Endothelial cell of umbilical vein (primary cell): Measurements from ENCODE around the gene AP5Z1. TPM values are rescaled to one million over a fixed set of nuclear protein-coding genes. Genes with fewer than 3 reads are reported as not detected.

Experiments used
- BruUV-seq: library from RNA; stranded (reverse); fragments of 400-500 nt; replicated peaks from 2 replicates; lab custom pipeline; 2021; lab: Mats Ljungman, UMichigan
- CTCF ChIA-PET: fragments of 300-600, 350-600 bp; sonication (Branson Sonifier 250); formaldehyde crosslinking; loops from one replicate; lab custom pipeline; 2021; ENCODE audit warnings: antibody characterized with exemption, inconsistent platforms; lab: Charles Lee
- POLR2A ChIA-PET: fragments of 300-600, 350-600 bp; sonication (Branson Sonifier 250); formaldehyde crosslinking; loops from one replicate; lab custom pipeline; 2021; ENCODE audit warnings: antibody characterized with exemption, inconsistent platforms; lab: Charles Lee
- DNase-seq: peaks from one replicate; pipeline ENCODE4 v3.0.0-alpha.2; 2011; ENCODE audit warnings: low read depth, low spot score
- FAIRE-seq: peaks from 2 replicates; lab custom pipeline; 2011; peaks lifted over from hg19 to GRCh38; lab: Jason Lieb, UNC
- H2AFZ ChIP-seq: 2 replicates; pipeline ENCODE4 v1.6.0; 2012; ENCODE audit warnings: low read depth, low read length, control low read depth, inconsistent platforms
- H3K27ac ChIP-seq: 2 replicates; pipeline ENCODE4 v1.5.1; 2011; ENCODE audit warnings: low read depth, mild to moderate bottlenecking, control low read depth, low read length, moderate library complexity; ENCODE audit not compliant: insufficient read depth
- H3K27me3 ChIP-seq, 2 experiments: 2 replicates each; pipeline versions ENCODE4 v1.6.0 to v1.6.1; 2011; ENCODE audit warnings: low read length in 2 of 2, mixed read lengths in 1 of 2; ENCODE audit not compliant: control insufficient read depth in 2 of 2, insufficient read depth in 2 of 2
- H3K36me3 ChIP-seq, 2 experiments: 2 replicates in 1 of 2; 3 replicates in 1 of 2; pipeline ENCODE4 v1.5.1; 2011; ENCODE audit warnings: low read length in 2 of 2, mild to moderate bottlenecking in 1 of 2, moderate library complexity in 1 of 2; ENCODE audit not compliant: control insufficient read depth in 2 of 2, insufficient read depth in 2 of 2; ENCODE audit errors: extremely low read depth in 1 of 2
- H3K4me1 ChIP-seq: 3 replicates; pipeline ENCODE4 v1.5.1; 2011; ENCODE audit warnings: mild to moderate bottlenecking, low read length; ENCODE audit not compliant: control insufficient read depth, insufficient read depth; ENCODE audit errors: extremely low read depth
- H3K4me2 ChIP-seq: 2 replicates; pipeline ENCODE4 v1.6.1; 2011; ENCODE audit warnings: low read length, control low read depth, mixed read lengths; ENCODE audit not compliant: insufficient read depth
- H3K4me3 ChIP-seq, 3 experiments: fragments of 200-600 bp in 1 of 3; sonication (generic), shearing (Covaris generic) in 1 of 3; replicated peaks in 1 of 3; 2 replicates each; pipeline ENCODE4 v1.5.1; 2011 to 2016; ENCODE audit warnings: control low read depth in 3 of 3, low read length in 3 of 3, mild to moderate bottlenecking in 2 of 3, inconsistent platforms in 1 of 3, low read depth in 1 of 3, moderate library complexity in 1 of 3; ENCODE audit not compliant: insufficient read depth in 1 of 3
- H3K79me2 ChIP-seq: 2 replicates; pipeline ENCODE4 v1.6.0; 2012; ENCODE audit warnings: low read length, inconsistent platforms; ENCODE audit not compliant: control insufficient read depth, insufficient read depth
- H3K9ac ChIP-seq: replicated peaks from 2 replicates; pipeline ENCODE3; 2011; ENCODE audit warnings: low read length, control low read depth; ENCODE audit not compliant: insufficient read depth; ENCODE audit errors: extremely low read depth
- H3K9me1 ChIP-seq: replicated peaks from 3 replicates; pipeline ENCODE4 v1.6.0; 2011; ENCODE audit warnings: mild to moderate bottlenecking, low read length; ENCODE audit not compliant: control insufficient read depth, insufficient read depth; ENCODE audit errors: extremely low read depth
- H3K9me3 ChIP-seq: replicated peaks from 2 replicates; pipeline ENCODE4 v1.5.1; 2012; ENCODE audit warnings: low read length, inconsistent platforms; ENCODE audit not compliant: control insufficient read depth, insufficient read depth
- H4K20me1 ChIP-seq: replicated peaks from 2 replicates; pipeline ENCODE3; 2011; ENCODE audit warnings: mild to moderate bottlenecking, low read length; ENCODE audit not compliant: control insufficient read depth, insufficient read depth; ENCODE audit errors: extremely low read depth
- CTCF ChIP-seq, 2 donors: IDR thresholded peaks; 1 replicate in 1 of 2; 2 replicates in 1 of 2; pipeline ENCODE4 v1.5.1; 2011; ENCODE audit warnings: low read length in 2 of 2, mild to moderate bottlenecking in 2 of 2, moderate library complexity in 2 of 2, control low read depth in 1 of 2, inconsistent platforms in 1 of 2, low read depth in 1 of 2; ENCODE audit not compliant: insufficient read depth in 1 of 2; ENCODE audit errors: extremely low read depth in 1 of 2
- EZH2 ChIP-seq: IDR thresholded peaks from 2 replicates; pipeline ENCODE4 v1.6.1; 2012; ENCODE audit warnings: borderline replicate concordance, low read depth, mild to moderate bottlenecking, moderate library complexity, low read length, inconsistent platforms; ENCODE audit not compliant: severe bottlenecking
- FOS ChIP-seq: IDR thresholded peaks from 2 replicates; pipeline ENCODE4 v1.6.1; 2011; ENCODE audit warnings: mild to moderate bottlenecking, low read length, moderate library complexity, borderline replicate concordance; ENCODE audit not compliant: insufficient read depth
- GATA2 ChIP-seq: IDR thresholded peaks from 2 replicates; pipeline ENCODE4 v1.7.0; 2011; ENCODE audit warnings: low read depth, mild to moderate bottlenecking, moderate library complexity, mixed read lengths, low read length; ENCODE audit not compliant: insufficient read length, insufficient read depth
- JUN ChIP-seq: IDR thresholded peaks from 2 replicates; pipeline ENCODE4 v1.6.1; 2011; ENCODE audit warnings: borderline replicate concordance, low read depth; ENCODE audit not compliant: insufficient read length, insufficient read depth
- MYC ChIP-seq: IDR thresholded peaks from one replicate; pipeline ENCODE4 v1.6.1; 2011; ENCODE audit warnings: mild to moderate bottlenecking, low read depth, low read length
- POLR2A ChIP-seq: IDR thresholded peaks from 2 replicates; pipeline ENCODE4 v1.6.1; 2012; ENCODE audit warnings: low read depth, mild to moderate bottlenecking, control low read depth, low read length
- POLR2AphosphoS5 ChIP-seq: IDR thresholded peaks from 2 replicates; pipeline ENCODE4 v1.6.1; 2012; ENCODE audit warnings: low read depth, mild to moderate bottlenecking, control low read depth, low read length, moderate library complexity; ENCODE audit not compliant: insufficient read depth
- dilution Hi-C: fragments of 300-500 bp; cut with MboI; formaldehyde crosslinking; loops from one replicate; pipeline ENCODE4 v1.15.0; 2019; ENCODE audit warnings: low sequenced_read_pairs; ENCODE audit not compliant: extremely low pct_ligation_motif_present
- intact Hi-C: fragments of 100-400 bp; cut with micrococcal nuclease; formaldehyde crosslinking; loops from one replicate; pipeline ENCODE4 v1.10.0; 2022
- polyA plus RNA-seq, 4 experiments: library from polyadenylated mRNA; depleted of rRNA in 3 of 4; stranded (reverse) in 3 of 4; unstranded in 1 of 4; fragments of >200 nt; gene quantifications; 2 replicates each; pipeline versions ENCODE4 v1.2.1 to v1.2.3, GENCODE V29; 2011 to 2012; ENCODE audit warnings: missing spikeins in 1 of 4
- total RNA-seq: library from RNA; stranded (reverse); gene quantifications from 2 replicates; pipeline ENCODE4 v1.2.3, GENCODE V29; 2021
- TF ChIP-seq, protein P1 (sequence below): IDR thresholded peaks from 2 replicates; pipeline ENCODE4 v1.6.1; 2011; ENCODE audit not compliant: insufficient read depth, insufficient read length

Gene AP5Z1
- total and polyA plus RNA-seq, 2 donors (not counting 3 experiments of a cell fraction or from before 2014, with no cell fraction given): 53.7 to 58.9 TPM

- no peaks in the 10 kb centered on the region for H4K20me1 ChIP-seq
- FAIRE-seq (no peak), DNase-seq (no peak)
- peaks cover 2 to 8% of the 10 kb centered on the region in 2 experiments for H3K36me3 ChIP-seq
- H3K4me3 ChIP-seq: no peak overlapping the region
- H3K79me2 ChIP-seq: peaks cover 64% of the 10 kb centered on the region
- ChIA-PET POLR2A (no interaction called here), CTCF (no interaction called here)
- intact Hi-C loops: no loop called here
- dilution Hi-C loops: no loop called here
- H3K9me1 ChIP-seq: no peaks in the 10 kb centered on the region
- H3K27ac ChIP-seq: no peak overlapping the region
- peaks cover 23% of the 10 kb centered on the region for H3K4me1 ChIP-seq
- no peak overlapping the region for H3K4me2 ChIP-seq
- H3K27me3 ChIP-seq: no peaks in the 10 kb centered on the region
- no peak overlapping the region for H3K9ac ChIP-seq
- no peaks in the 10 kb centered on the region for H3K9me3 ChIP-seq
- H2AFZ ChIP-seq: no peak overlapping the region
- TF ChIP-seq POLR2AphosphoS5 (no peak), POLR2A (no peak), JUN (no peak), CTCF (IDR thresholded peaks at IDR 0.05; ENCODE audit: extremely low read depth in 1 of 2, insufficient read depth in 1 of 2, low read depth in 1 of 2, low read length in 2 of 2) (no peak), FOS (no peak), EZH2 (no peak), GATA2 (no peak), MYC (no peak)
- TF ChIP-seq, protein P1, sequence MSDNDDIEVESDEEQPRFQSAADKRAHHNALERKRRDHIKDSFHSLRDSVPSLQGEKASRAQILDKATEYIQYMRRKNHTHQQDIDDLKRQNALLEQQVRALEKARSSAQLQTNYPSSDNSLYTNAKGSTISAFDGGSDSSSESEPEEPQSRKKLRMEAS: no peak
- BruUV-seq: no TSS peak
Observed at GRCh38 chr7:4727914-4728705, 47.3 kb upstream of the AP5Z1 start.
